ENCODE measurements around the gene LRRC4B. TPM values are rescaled to one million over a fixed set of nuclear protein-coding genes. Genes with fewer than 3 reads are reported as not detected.

LRRC4B gene
- total and polyA plus RNA-seq, 2 of the 8 experiments (the other 6 are each of a cell fraction or from before 2014, with no cell fraction given), result 13.4 to 21.2 TPM

- FAIRE-seq (no peak), DNase-seq (ENCODE audit: low read depth in 1 of 2, low spot score in 2 of 2) (peak in 1 of 2 experiments; percentile 74)
- H2BK120ac ChIP-seq (replicated peaks; ENCODE audit: low read depth, low read length), result no peak overlapping the region
- 0 out of 2 replicates have a peak overlapping the region, but pooled peaks have one; percentile 50 for H2BK12ac ChIP-seq (ENCODE audit: low read depth, low read length)
- no peak overlapping the region for H3K27ac ChIP-seq (ENCODE audit: low read depth, low read length)
- 6% methylated on average over 19 of the region's 27 CpGs; no CpG with 5 or more reads in 1 of the 2 experiments for WGBS, 2 experiments (ENCODE audit: extremely low coverage in 1 of 2, insufficient coverage in 1 of 2, insufficient read length in 1 of 2, insufficient replicate concordance in 2 of 2, low coverage in 1 of 2, low lambda C conversion rate in 2 of 2, missing lambda C conversion rate in 1 of 2)
- ChIA-PET POLR2A (ENCODE audit: partially characterized antibody) (interaction anchor here (0.6 to 1.7 kb wide), 6 partner anchors 9 to 1354 kb away, joined by 3 to 9 read pairs (median 3); partner anchors contain the start of gene JOSD2), CTCF (ENCODE audit: partially characterized antibody) (interaction anchor here (0.7 to 2.4 kb wide), 6 partner anchors 11 to 282 kb away, joined by 3 to 7 read pairs (median 4); partner anchors contain the start of gene JOSD2)
- no peak overlapping the region for H3K9ac ChIP-seq (replicated peaks in 1 of 4; ENCODE audit: extremely low read depth in 1 of 4, low read depth in 3 of 4, low read length in 3 of 4)
- H3K14ac ChIP-seq (ENCODE audit: insufficient read length), result no peak overlapping the region
- no peak overlapping the region for H4K91ac ChIP-seq (replicated peaks; ENCODE audit: insufficient read length, low read length)
- no peak overlapping the region; the same call in 1 of the 2 replicates for H2AFZ ChIP-seq (ENCODE audit: low read length)
- H2BK5ac ChIP-seq (ENCODE audit: low read depth, low read length), result no peak overlapping the region
- H3K79me1 ChIP-seq (ENCODE audit: low read depth, low read length), result no peaks in the 10 kb centered on the region
- H2BK20ac ChIP-seq (ENCODE audit: low read length), result no peak overlapping the region
- no peak overlapping the region for H2BK15ac ChIP-seq (ENCODE audit: low read length)
- H3K4me1 ChIP-seq (replicated peaks in 1 of 4; ENCODE audit: control insufficient read depth in 3 of 4, insufficient read depth in 4 of 4, low read length in 3 of 4), result peaks cover 0 to 9% (median 3%) of the 10 kb centered on the region in 4 experiments; a peak in 5 of 7 replicates
- no peaks in the 10 kb centered on the region for H3K36me3 ChIP-seq (ENCODE audit: control insufficient read depth in 2 of 4, insufficient read depth in 4 of 4, low read length in 3 of 4)
- H3K23me2 ChIP-seq (ENCODE audit: low read depth, low read length), result peaks cover 3% of the 10 kb centered on the region; the same call in 1 of the 2 replicates
- no peak overlapping the region for H3K4ac ChIP-seq (replicated peaks; ENCODE audit: insufficient read length, low read depth, low read length)
- H2AK5ac ChIP-seq (ENCODE audit: low read depth, low read length), result no peak overlapping the region
- H3K4me2 ChIP-seq (ENCODE audit: insufficient read depth in 1 of 2, low read depth in 2 of 2, low read length in 2 of 2), result peak overlapping the region; percentile 65 to 66
- H4K20me1 ChIP-seq (replicated peaks in 1 of 2; ENCODE audit: control insufficient read depth in 1 of 2, insufficient read depth in 2 of 2, low read length in 2 of 2), result no peaks in the 10 kb centered on the region
- H3K18ac ChIP-seq (ENCODE audit: extremely low read depth, low read length), result no peak overlapping the region
- H3K4me3 ChIP-seq (ENCODE audit: extremely low read depth in 1 of 4, insufficient read depth in 2 of 4, low read depth in 3 of 4, low read length in 4 of 4), result peak overlapping the region in 3 of 4 experiments; percentile 11 to 53 (median 26); a peak in 7 of 8 replicates
- no peak overlapping the region; the same call in 1 of the 2 replicates for H4K8ac ChIP-seq (ENCODE audit: extremely low read depth, insufficient read depth, low read length)
- no peak overlapping the region for H3K56ac ChIP-seq (replicated peaks; ENCODE audit: insufficient read length, low read depth, low read length)
- H3K9me3 ChIP-seq (ENCODE audit: insufficient read depth in 2 of 2, low read depth in 1 of 2, low read length in 1 of 2), result no peaks in the 10 kb centered on the region
- H3K27me3 ChIP-seq (replicated peaks in 1 of 4; ENCODE audit: control insufficient read depth in 3 of 4, extremely low read depth in 1 of 4, insufficient read depth in 3 of 4, low read length in 3 of 4), result peaks cover 1 to 41% (median 36%) of the 10 kb centered on the region in 4 experiments
- no peak overlapping the region for H4K5ac ChIP-seq (ENCODE audit: insufficient read length, low read depth, low read length)
- H3K79me2 ChIP-seq (ENCODE audit: control insufficient read depth in 1 of 2, insufficient read depth in 2 of 2, low read length in 2 of 2), result no peaks in the 10 kb centered on the region
- H3K23ac ChIP-seq (ENCODE audit: insufficient read length), result no peak overlapping the region
- TF ChIP-seq POLR2AphosphoS5 (IDR thresholded peaks at IDR 0.05; ENCODE audit: low read depth, low read length), result no peak
- TF ChIP-seq YY1 (IDR thresholded peaks at IDR 0.05; ENCODE audit: low read depth, low read length), result no peak
- TF ChIP-seq SP2 (IDR thresholded peaks at IDR 0.05; ENCODE audit: low read length), result no peak
- 0 out of 2 replicates have a peak, but pooled peaks have one; percentile 41 for TF ChIP-seq JUND (IDR thresholded peaks at IDR 0.05; ENCODE audit: low read length)
- no peak for TF ChIP-seq RNF2 (IDR thresholded peaks at IDR 0.05; ENCODE audit: borderline replicate concordance, low read depth, low read length, missing control alignments, poor library complexity, severe bottlenecking)
- no peak for TF ChIP-seq CHD1 (IDR thresholded peaks at IDR 0.05; ENCODE audit: low read depth, low read length)
- peak; percentile 16 to 44 (median 30); a peak in 3 of 4 replicates for TF ChIP-seq CTCF (IDR thresholded peaks at IDR 0.05; ENCODE audit: control extremely low read depth in 1 of 3, insufficient read depth in 1 of 3, low read depth in 1 of 3, low read length in 3 of 3)
- no peak for TF ChIP-seq TAF1 (IDR thresholded peaks at IDR 0.05; ENCODE audit: low read depth, low read length)
- TF ChIP-seq HDAC2 (IDR thresholded peaks at IDR 0.05; ENCODE audit: borderline replicate concordance in 1 of 2, low read depth in 2 of 2, low read length in 2 of 2), result no peak
These were observed 68.0 kb downstream of the LRRC4B start for GRCh38 chr19:50500060-50500752.
